Measurements from ENCODE around the gene TMEM269. TPM values are rescaled to one million over a fixed set of nuclear protein-coding genes. Genes with fewer than 3 reads are reported as not detected.

Gene TMEM269
- polyA plus RNA-seq, 1 donor from 2014 or later, result not detected

- peaks cover 9% of the 10 kb centered on the region for H3K36me3 Mint-ChIP-seq
- H3K4me1 Mint-ChIP-seq, result peaks cover 7 to 14% (median 11%) of the 10 kb centered on the region in 3 donors
- H3K4me3 Mint-ChIP-seq, result no peak overlapping the region
- no peaks in the 10 kb centered on the region for H3K9me3 Mint-ChIP-seq
- H3K27ac Mint-ChIP-seq, result no peak overlapping the region
- no peaks in the 10 kb centered on the region for H3K27me3 Mint-ChIP-seq
Measured at GRCh38 chr1:42757892-42758275, 26.9 kb upstream of the TMEM269 start.

GRCh38 chr1:42758641-42759040 lies 26.1 kb upstream of the TMEM269 start:
- Mint-ChIP-seq H3K36me3 (peaks cover 5% of the 10 kb centered on the region), H3K27ac (peak overlapping the region in 1 of 3 donors; percentile 23)

GRCh38 chr1:42759114-42759513 lies 25.7 kb upstream of the TMEM269 start:
- Mint-ChIP-seq H3K9me3 (no peaks in the 10 kb centered on the region), H3K27ac (peak overlapping the region in 1 of 3 donors; percentile 23), H3K4me3 (peak overlapping the region in 1 of 4 donors; percentile 27), H3K36me3 (peaks cover 5% of the 10 kb centered on the region), H3K4me1 (peaks cover 10 to 14% (median 11%) of the 10 kb centered on the region in 3 donors), H3K27me3 (no peaks in the 10 kb centered on the region)

More at GRCh38 chr1:42758641-42759040, 26.1 kb upstream of the TMEM269 start:
- H3K4me1 Mint-ChIP-seq, result peaks cover 8 to 14% (median 11%) of the 10 kb centered on the region in 3 donors
- H3K27me3 Mint-ChIP-seq, result no peaks in the 10 kb centered on the region
- no peaks in the 10 kb centered on the region for H3K9me3 Mint-ChIP-seq
- H3K4me3 Mint-ChIP-seq, result peak overlapping the region in 1 of 4 donors; percentile 51

DNA sequence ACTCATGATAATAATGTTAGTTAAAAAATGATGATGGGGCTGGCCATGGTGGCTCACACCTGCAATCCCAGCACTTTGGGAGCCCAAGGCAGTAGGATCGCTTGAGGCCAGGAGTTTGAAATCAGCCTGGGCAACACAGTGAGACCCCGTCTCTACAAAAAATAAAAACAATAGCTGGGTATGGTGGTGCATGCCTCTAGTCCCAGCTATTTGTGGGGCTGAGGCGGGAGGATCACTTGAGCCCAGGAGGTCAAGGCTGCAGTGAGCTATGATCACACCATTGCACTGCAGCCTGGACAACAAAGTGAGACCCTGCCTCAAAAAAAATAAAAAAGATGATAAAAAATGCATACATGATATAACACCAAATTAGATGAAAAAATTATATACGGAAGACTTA lies 23.2 kb upstream of the TMEM269 start:
- Mint-ChIP-seq H3K9me3 (no peaks in the 10 kb centered on the region), H3K4me1 (peaks cover 10 to 14% (median 11%) of the 10 kb centered on the region in 3 donors), H3K27me3 (no peaks in the 10 kb centered on the region), H3K36me3 (peaks cover 3% of the 10 kb centered on the region), H3K4me3 (no peak overlapping the region), H3K27ac (peak overlapping the region in 1 of 3 donors; percentile 69)

- Mint-ChIP-seq H3K27me3 (no peaks in the 10 kb centered on the region), H3K36me3 (no peaks in the 10 kb centered on the region), H3K9me3 (no peaks in the 10 kb centered on the region), H3K4me1 (peaks cover 6 to 13% (median 9%) of the 10 kb centered on the region in 3 donors), H3K27ac (peak overlapping the region in 1 of 3 donors; percentile 69), H3K4me3 (no peak overlapping the region)
Measured at GRCh38 chr1:42762269-42762668, 22.5 kb upstream of the TMEM269 start.

DNA sequence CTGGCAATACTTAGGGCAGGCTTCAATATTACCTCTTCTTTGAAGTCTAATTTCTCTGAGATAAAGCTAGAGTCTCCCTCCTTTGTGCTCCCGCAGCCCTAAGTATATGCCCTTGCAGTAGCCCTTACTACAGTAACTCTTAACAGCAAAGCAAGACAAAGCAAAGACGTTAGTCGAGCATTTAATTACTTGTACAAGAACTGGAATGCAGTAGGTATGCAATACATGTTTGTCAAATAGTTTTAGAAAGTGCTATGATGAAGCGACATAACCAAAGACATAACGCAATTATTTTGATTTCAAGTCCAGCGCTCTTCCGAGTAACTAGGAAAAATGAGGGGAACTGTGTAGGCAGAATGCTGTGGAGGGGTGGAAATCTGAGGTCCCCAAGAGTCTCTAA lies 19.5 kb upstream of the TMEM269 start:
- Mint-ChIP-seq H3K27me3 (no peaks in the 10 kb centered on the region), H3K9me3 (no peaks in the 10 kb centered on the region), H3K4me3 (no peak overlapping the region), H3K27ac (no peak overlapping the region), H3K36me3 (no peaks in the 10 kb centered on the region), H3K4me1 (peaks cover 13 to 17% (median 16%) of the 10 kb centered on the region in 3 donors)

GRCh38 chr1:42765832-42766740 lies 18.7 kb upstream of the TMEM269 start:
- Mint-ChIP-seq H3K36me3 (no peaks in the 10 kb centered on the region), H3K27me3 (no peaks in the 10 kb centered on the region), H3K27ac (peak overlapping the region in 2 of 3 donors; percentile 76 to 80), H3K4me3 (no peak overlapping the region), H3K4me1 (peaks cover 17 to 23% (median 19%) of the 10 kb centered on the region in 3 donors), H3K9me3 (no peaks in the 10 kb centered on the region)

GRCh38 chr1:42766741-42767509 lies 17.9 kb upstream of the TMEM269 start, which contains the start of the genes C1orf50 and P3H1:
Gene C1orf50 (plus strand): TSS chr1:42767249. CDS start chr1:42767312, 63 bp downstream.
Gene P3H1 (minus strand): TSS chr1:42767028. CDS start chr1:42766971, 57 bp downstream.
- Mint-ChIP-seq H3K27me3 (no peaks in the 10 kb centered on the region), H3K9me3 (no peaks in the 10 kb centered on the region), H3K4me1 (peaks cover 17 to 24% (median 20%) of the 10 kb centered on the region in 3 donors), H3K27ac (peak within 1 kb of the TSS; percentile 76 to 94 (median 87)), H3K4me3 (no peak within 1 kb of the TSS), H3K36me3 (no peaks in the 10 kb centered on the region)

- Mint-ChIP-seq H3K27ac (peak overlapping the region; percentile 76 to 94 (median 87)), H3K4me1 (peaks cover 17 to 29% (median 19%) of the 10 kb centered on the region in 3 donors), H3K27me3 (no peaks in the 10 kb centered on the region), H3K9me3 (no peaks in the 10 kb centered on the region), H3K4me3 (no peak overlapping the region), H3K36me3 (no peaks in the 10 kb centered on the region)
Measured at GRCh38 chr1:42767510-42768000, 17.2 kb upstream of the TMEM269 start.

DNA sequence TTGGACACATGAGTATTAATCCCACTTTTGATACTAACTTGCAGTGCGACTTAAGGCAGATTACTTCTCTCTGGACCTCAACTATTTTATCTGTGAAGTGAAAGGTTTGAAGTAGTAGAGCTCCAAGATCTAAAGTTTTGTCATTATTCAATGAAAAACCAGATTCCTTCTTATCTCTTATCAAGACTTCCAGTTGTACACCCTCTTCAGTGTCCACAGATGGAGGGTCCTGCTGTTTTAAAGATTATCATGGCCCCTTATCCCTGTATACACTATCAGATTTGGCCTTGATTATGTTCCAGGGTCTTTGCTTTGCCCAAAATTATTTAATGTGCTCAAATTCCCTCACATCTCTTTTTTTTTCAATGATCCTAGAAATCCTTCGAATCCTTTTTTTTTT lies 16.6 kb upstream of the TMEM269 start:
- peak overlapping the region in 1 of 3 donors; percentile 76 for H3K27ac Mint-ChIP-seq
- H3K27me3 Mint-ChIP-seq, result no peaks in the 10 kb centered on the region
- H3K4me3 Mint-ChIP-seq, result peak overlapping the region in 1 of 4 donors; percentile 8
- H3K9me3 Mint-ChIP-seq, result no peaks in the 10 kb centered on the region
- peaks cover 2% of the 10 kb centered on the region for H3K36me3 Mint-ChIP-seq
- peaks cover 20 to 29% (median 22%) of the 10 kb centered on the region in 3 donors for H3K4me1 Mint-ChIP-seq

DNA sequence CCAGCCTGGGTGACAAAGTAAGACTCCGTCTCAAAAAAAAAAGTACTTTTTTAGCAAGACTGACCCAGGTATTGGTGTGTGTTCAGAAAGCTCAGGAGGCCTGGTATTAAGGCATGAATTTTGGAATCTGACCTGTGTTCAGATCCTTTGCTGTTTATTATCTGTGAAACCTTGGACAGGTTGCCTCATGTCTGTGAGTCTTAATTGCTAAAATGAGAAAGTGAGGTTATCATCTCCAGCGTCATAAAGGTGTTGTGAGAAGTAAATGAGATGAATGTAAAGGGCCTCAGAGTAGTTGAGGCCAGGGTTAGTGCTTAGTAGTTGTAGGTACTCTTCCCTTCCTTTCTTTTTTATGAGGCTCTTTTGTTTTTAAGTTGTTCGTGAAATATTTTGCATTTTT lies 15.0 kb upstream of the TMEM269 start:
- Mint-ChIP-seq H3K9me3 (no peaks in the 10 kb centered on the region), H3K4me1 (peaks cover 21 to 29% (median 24%) of the 10 kb centered on the region in 3 donors), H3K36me3 (peaks cover 3% of the 10 kb centered on the region), H3K27me3 (no peaks in the 10 kb centered on the region), H3K27ac (no peak overlapping the region), H3K4me3 (peak overlapping the region in 3 of 4 donors; percentile 51 to 77 (median 68))

DNA sequence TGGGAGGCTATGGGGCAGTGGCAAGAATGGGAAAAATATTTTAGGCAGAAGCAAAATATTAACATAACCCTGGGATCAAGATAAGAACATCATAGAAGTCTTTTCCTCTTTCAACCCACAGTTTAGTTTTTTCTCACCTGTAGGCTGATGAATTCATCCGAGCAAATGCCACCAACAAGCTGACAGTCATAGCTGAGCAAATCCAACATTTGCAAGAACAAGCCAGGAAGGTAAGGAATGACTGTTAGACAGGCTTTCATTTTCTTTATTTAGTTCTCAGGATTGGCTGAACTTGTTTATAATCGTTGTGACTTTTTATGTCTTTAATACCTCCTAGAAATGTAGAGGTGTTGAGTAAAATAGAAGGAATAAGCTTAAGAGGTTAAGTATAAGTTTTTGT lies 11.4 kb upstream of the TMEM269 start:
- H3K27me3 Mint-ChIP-seq, result no peaks in the 10 kb centered on the region
- no peaks in the 10 kb centered on the region for H3K9me3 Mint-ChIP-seq
- H3K4me3 Mint-ChIP-seq, result peak overlapping the region in 1 of 4 donors; percentile 1
- peaks cover 3% of the 10 kb centered on the region for H3K36me3 Mint-ChIP-seq
- peaks cover 18 to 20% (median 18%) of the 10 kb centered on the region in 3 donors for H3K4me1 Mint-ChIP-seq
- H3K27ac Mint-ChIP-seq, result no peak overlapping the region

DNA sequence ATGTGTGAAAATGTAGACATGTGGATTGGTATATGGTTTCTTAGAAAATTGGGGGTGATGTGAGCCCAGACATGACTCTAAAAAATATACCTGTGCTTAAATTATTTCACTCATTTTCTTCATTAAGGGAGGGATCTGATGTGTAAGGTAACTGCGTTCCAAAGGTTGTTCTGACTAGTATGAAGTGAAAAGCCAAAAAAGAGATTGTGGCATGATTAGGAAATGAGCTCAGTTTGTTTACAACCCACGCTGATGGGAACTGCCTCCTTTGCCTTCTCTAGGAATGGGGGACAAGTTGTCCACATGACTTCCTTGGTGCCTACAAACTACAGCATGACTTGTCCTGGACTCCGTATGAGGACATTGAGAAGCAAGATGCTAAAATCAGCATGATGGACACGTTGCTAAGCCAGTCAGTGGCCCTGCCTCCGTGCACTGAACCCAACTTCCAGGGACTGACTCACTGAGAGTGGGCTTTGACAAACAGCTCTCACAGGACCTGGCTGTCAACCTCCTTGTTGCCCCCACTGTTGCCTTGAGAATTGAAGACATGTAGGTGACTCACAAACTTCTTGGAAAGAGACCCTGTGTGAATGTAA lies 9.8 kb upstream of the TMEM269 start:
- Mint-ChIP-seq H3K27me3 (no peaks in the 10 kb centered on the region), H3K4me3 (no peak overlapping the region), H3K27ac (peak overlapping the region in 1 of 3 donors; percentile 44), H3K36me3 (peaks cover 7% of the 10 kb centered on the region), H3K4me1 (peaks cover 10 to 17% (median 14%) of the 10 kb centered on the region in 3 donors), H3K9me3 (no peaks in the 10 kb centered on the region)

DNA sequence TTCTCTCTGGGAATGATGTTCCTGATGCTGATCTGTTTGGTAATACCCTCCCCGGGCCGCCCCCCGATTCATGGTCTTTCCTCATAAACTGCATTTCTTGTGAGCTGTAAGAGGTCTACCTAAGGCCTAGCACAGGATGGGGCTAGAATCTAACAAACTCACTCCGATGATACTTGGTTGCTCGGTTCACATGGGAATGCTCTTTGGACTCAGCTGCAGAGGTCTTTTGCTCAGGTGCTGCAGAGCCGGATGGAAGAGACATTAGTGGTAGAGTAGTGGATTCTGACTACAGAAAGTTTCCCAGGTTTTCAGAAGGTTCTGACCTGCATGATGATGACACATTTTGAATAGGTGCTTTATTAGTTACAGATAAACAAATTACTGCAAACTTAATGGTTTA lies 8.3 kb upstream of the TMEM269 start:
- no peak overlapping the region for H3K4me3 Mint-ChIP-seq
- no peaks in the 10 kb centered on the region for H3K27me3 Mint-ChIP-seq
- H3K9me3 Mint-ChIP-seq, result no peaks in the 10 kb centered on the region
- peaks cover 12% of the 10 kb centered on the region for H3K36me3 Mint-ChIP-seq
- peaks cover 5 to 13% (median 11%) of the 10 kb centered on the region in 3 donors for H3K4me1 Mint-ChIP-seq
- H3K27ac Mint-ChIP-seq, result no peak overlapping the region
